NCI-H187 (cell line): ENCODE data around the gene C1orf56.
"Not testable (repeated sequence)": the region's sequence is repeated elsewhere in the genome, so short reads cannot be mapped to it uniquely, and the experiment has no call there.

Experiments used
- DNase-seq, 2 experiments: peaks; one replicate each; lab custom pipeline; 2025; lab: John Stamatoyannopoulos, UW

C1orf56 gene

DNA sequence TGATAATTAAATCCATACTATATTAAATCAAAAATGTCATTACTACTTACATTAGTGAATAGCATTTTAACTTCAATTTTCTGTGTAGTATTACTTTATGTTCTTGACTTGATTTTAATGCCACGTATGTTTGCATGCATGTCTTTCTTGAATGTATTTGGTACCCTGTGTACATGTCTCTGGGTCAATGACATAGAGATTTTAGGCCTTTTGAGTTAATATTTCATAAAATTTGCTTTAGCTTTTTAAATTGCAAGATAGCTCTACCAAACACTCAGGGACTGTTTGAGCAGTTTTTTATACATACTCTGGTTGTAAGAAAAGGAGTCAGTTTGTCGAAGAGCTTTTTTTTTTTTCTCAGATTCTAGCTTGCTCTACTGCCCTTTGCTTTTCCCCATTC lies 14.2 kb downstream of the C1orf56 start:
- no peak for DNase-seq

DNA sequence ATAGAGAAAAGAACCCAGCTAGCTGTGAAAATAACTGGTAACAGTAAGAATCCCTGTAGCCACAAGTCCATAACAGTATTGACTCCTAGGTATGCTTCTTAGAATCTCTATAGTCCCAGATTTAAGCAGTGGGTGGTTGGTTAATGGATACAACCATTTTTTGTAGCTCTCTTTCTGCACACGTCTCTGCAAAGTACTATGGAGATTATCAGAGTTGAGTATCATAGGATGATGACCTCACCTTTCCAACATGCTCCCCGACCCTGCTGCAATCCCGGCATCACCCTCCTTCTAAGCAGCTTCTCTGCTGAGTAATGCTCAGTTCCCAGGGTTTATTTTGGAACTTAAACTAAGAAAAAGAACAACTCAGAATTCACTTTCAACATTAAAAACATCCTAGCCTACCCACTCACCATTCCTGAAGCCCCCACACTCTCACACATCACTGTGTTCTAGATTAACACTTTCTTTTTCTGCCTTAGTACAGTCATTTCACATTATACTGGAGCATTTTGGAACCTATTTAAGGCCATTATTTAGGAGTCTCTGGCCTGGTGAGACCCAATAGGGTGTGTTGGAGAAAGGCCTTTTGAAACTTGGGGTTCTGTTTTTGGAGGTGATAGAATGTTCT lies 15.3 kb downstream of the C1orf56 start:
- DNase-seq = no peak

DNA sequence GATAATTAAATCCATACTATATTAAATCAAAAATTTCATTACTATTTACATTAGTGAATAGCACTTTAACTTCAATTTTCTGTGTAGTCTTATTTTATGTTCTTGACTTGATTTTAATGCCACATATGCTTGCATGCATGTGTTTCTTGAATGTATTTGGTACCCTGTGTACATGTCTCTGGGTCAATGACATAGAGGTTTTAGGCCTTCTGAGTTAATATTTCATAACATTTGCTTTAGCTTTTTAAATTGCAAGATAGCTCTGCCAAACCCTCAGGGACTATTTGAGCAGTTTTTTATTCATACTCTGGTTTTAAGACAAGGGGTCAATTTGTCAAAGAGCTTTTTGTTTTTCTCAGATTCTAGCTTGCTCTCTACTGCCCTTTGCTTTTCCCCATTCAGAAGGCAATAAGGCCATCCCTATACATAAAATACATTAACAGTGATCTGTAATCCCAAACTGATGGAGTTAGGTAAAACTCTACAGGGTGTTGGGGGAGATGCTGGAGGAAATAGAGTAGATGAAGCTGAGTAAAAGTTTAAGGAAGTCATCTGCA lies 17.6 kb downstream of the C1orf56 start:
- no peak for DNase-seq

DNA sequence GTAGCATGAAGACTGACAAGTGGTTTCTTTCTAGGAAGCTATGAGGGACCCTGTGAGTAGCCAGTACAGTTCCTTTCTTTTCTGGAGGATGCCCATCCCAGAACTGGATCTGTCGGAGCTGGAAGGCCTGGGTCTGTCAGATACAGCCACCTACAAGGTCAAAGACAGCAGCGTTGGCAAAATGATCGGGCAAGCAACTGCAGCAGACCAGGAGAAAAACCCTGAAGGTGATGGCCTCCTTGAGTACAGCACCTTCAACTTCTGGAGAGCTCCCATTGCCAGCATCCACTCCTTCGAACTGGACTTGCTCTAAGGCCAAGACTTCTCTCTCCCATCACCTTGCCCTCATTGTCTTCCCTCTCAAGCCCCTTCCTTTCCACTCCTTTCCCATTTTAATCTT lies 19.6 kb downstream of the C1orf56 start:
- no peak for DNase-seq

DNA sequence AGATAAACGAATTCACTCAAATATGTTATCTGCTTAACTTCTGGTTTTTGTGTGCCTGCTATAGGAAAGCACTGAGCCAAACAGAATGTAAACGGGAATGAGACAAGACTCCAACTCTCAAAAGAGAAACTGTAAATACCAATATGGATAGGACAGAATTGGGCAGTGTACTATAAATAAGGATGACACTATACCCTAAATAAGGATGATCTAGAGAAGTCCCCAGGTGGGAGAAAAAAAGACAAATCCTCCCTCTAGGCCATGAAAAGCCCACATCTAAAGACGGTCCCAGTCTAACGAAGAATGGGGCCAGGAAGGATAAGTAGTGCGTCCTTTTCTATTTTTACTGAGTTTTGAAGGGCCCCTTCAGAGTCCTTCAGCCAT lies 21.5 kb downstream of the C1orf56 start:
- peak in 1 of 2 experiments; percentile 96 for DNase-seq

DNA sequence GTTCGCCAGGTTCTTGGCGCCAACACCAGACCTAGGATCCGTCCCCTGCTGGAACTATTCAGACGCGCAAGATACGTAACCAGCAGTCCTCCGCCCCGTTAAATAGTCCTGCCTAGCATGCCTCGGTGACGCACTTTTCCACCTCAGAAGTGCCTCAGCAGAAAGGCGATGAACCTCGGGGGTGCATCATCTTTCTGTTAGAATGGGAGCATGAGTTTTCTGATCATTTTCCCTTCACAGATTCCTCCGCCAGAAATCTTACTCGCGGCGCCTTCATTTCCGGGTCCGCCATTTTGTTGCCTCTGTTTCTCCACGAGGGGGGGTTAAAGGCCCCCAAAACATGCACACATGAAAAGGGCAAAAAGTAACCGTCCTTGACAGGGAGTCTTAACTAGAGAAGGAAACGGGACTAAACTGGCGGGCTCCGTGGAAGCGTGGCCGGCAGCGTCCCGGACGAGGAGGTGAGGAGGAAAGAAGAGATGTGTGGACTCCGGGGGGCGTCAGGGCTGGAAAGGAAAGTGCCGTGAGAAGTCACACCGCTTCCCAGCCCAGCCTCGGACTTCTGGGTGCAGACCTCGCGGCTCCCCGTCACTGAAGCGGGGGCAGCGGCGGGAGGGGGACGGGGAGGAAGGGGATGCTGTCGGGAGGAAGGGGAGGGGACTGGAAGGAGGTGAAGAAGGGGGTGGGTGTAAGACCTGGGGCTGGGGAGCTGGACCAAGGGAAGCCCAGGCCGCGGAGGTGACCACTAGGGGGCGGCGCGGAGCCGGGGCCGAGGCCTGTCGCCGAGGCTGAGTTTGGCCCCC lies 23.1 kb downstream of the C1orf56 start, which contains the start of gene GABPB2:
GABPB2 (plus strand) TSS at position 288 of the 803 bp plus-strand sequence. CDS start 17,429 bp downstream, outside the sequence.
- DNase-seq = peak; percentile 90 to 95

DNA sequence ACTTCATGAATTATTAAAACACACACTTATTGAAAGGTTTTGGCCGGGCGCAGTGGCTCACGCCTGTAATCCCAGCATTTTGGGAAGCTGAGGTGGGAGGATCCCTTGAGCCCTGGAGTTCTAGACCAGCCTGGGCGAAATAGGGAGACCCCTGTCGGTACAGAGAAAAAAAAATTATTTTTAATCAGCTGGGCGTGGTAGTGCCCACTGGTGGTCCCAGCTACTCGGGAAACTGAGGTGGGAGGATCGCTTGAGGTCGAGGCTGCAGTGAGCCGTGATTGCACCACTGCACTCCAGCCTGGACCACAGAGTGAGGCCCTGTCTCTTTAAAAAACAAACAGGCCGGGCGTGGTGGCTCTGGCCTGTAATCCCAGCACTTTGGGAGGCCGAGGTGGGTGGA lies 24.7 kb downstream of the C1orf56 start:
- no peak for DNase-seq

DNA sequence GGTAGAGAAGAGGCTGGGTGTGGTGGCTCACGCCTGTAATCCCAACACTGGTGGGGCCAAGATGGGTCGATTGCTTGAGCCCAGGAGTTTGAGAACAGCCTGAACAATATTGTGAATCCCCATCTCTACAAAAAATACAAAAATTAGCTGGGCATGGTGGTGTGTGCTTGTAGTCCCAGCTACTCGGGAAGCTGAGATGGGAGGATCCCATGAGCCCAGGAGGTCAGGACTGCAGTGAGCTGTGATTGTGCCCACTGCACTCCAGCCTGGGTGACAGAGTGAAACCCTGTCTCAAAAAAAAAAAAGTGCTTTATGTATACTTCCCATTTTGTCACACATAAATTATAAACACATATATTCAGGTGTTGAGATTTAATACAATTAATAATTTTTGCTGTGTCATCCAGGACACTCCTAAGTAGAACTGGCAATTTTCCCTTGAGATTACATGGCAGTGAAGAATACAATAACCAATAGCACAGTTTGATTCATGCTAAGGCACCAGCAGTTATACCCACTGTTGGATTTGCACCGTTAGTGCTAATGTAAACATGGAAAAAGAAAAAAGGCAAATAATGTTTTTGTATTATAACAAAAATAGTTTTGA lies 38.5 kb downstream of the C1orf56 start:
- no peak for DNase-seq

DNA sequence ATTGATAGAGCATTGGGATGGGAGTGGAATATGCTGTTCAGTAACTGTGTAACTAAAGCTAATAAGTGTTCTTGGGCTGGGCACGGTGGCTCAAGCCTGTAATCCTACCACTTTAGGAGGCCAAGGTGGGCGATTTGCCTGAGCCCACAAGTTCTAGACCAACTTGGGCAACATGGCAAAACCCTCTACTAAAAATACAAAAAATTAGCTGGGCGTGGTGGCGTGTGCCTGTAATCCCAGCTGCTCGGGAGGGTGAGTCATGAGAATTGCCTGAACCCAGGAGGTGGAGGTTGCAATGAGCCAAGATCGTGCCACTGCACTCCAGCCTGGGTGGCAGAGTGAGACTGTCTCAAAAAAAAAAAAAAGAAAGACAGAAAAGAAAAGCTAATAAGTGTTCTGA lies 49.9 kb downstream of the C1orf56 start:
- not testable (repeated sequence) for DNase-seq

DNA sequence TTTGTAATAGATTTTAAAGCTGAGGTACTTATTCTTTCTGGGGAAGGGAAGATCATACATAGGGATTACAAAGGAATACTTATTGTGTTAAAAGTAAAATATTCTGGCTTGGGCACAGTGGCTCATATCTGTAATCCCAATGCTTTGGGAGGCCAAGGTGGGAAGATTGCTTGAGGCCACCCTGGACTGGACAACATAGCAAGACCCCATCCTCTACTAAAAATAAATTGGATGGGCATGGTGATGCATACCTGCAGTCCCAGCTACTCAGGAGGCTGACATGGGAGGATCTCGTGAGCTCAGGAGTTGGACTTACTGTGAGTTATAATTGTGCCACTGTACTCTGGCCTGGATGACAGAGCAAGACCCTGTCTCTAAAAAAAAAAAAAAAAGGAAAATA lies 50.6 kb downstream of the C1orf56 start:
- no peak for DNase-seq
